ENCODE results near the gene PEAR1. TPM values are rescaled to one million over a fixed set of nuclear protein-coding genes. Genes with fewer than 3 reads are reported as not detected.

PEAR1 gene
- total RNA-seq (2014; rRNA removed; shearing (Covaris generic)): 2.8 and 3.1 TPM in 2 replicates

- DNase-seq (ENCODE audit: low spot score): no peak
These were observed at the start of gene PEAR1 for GRCh38 chr1:156893048-156893953. Gene PEAR1, plus strand, starts transcription at chr1:156893718. Its CDS starts 10,209 bp downstream, at chr1:156903927.

- DNase-seq (ENCODE audit: low spot score): no peak
These were observed 49.4 kb upstream of the PEAR1 start for GRCh38 chr1:156844102-156844501.

GRCh38 chr1:156844638-156845037 lies 48.9 kb upstream of the PEAR1 start:
- DNase-seq (ENCODE audit: low spot score): no peak

GRCh38 chr1:156845055-156845952 lies 48.2 kb upstream of the PEAR1 start:
- no peak for DNase-seq (ENCODE audit: low spot score)

GRCh38 chr1:156845953-156846545 lies 47.5 kb upstream of the PEAR1 start:
- no peak for DNase-seq (ENCODE audit: low spot score)

- no peak for DNase-seq (ENCODE audit: low spot score)
These were observed 46.9 kb upstream of the PEAR1 start for GRCh38 chr1:156846643-156847042.

- DNase-seq (ENCODE audit: low spot score): no peak
These were observed 45.7 kb upstream of the PEAR1 start for GRCh38 chr1:156847591-156848460.

- no peak for DNase-seq (ENCODE audit: low spot score)
These were observed 44.9 kb upstream of the PEAR1 start for GRCh38 chr1:156848461-156849150.

- DNase-seq (ENCODE audit: low spot score): no peak
These were observed 44.4 kb upstream of the PEAR1 start for GRCh38 chr1:156849151-156849496.

- DNase-seq (ENCODE audit: low spot score): no peak
These were observed 41.6 kb upstream of the PEAR1 start for GRCh38 chr1:156851779-156852417.

GRCh38 chr1:156852418-156852874 lies 41.1 kb upstream of the PEAR1 start:
- DNase-seq (ENCODE audit: low spot score): no peak

- no peak for DNase-seq (ENCODE audit: low spot score)
These were observed 39.8 kb upstream of the PEAR1 start for GRCh38 chr1:156853761-156854160.

GRCh38 chr1:156854634-156855033 lies 38.9 kb upstream of the PEAR1 start:
- DNase-seq (ENCODE audit: low spot score): no peak

- DNase-seq (ENCODE audit: low spot score): no peak
These were observed 37.2 kb upstream of the PEAR1 start for GRCh38 chr1:156856282-156856785.

GRCh38 chr1:156857532-156857931 lies 36.0 kb upstream of the PEAR1 start:
- DNase-seq (ENCODE audit: low spot score): no peak

GRCh38 chr1:156858555-156858956 lies 35.0 kb upstream of the PEAR1 start:
- no peak for DNase-seq (ENCODE audit: low spot score)

- no peak for DNase-seq (ENCODE audit: low spot score)
These were observed 34.5 kb upstream of the PEAR1 start, which contains the start of gene INSRR for GRCh38 chr1:156858959-156859522. Gene INSRR, minus strand, starts transcription at chr1:156859117. Its CDS starts 496 bp downstream, at chr1:156858621.

- DNase-seq (ENCODE audit: low spot score): no peak
These were observed 33.9 kb upstream of the PEAR1 start for GRCh38 chr1:156859523-156860112.

GRCh38 chr1:156860113-156860627 lies 33.3 kb upstream of the PEAR1 start:
- peak; percentile 30 for DNase-seq (ENCODE audit: low spot score)

Data from A172 (cell line).